ENCODE measurements around the gene SEC23A.
"Not testable (repeated sequence)": the region's sequence is repeated elsewhere in the genome, so short reads cannot be mapped to it uniquely, and the experiment has no call there.

Gene SEC23A

DNA sequence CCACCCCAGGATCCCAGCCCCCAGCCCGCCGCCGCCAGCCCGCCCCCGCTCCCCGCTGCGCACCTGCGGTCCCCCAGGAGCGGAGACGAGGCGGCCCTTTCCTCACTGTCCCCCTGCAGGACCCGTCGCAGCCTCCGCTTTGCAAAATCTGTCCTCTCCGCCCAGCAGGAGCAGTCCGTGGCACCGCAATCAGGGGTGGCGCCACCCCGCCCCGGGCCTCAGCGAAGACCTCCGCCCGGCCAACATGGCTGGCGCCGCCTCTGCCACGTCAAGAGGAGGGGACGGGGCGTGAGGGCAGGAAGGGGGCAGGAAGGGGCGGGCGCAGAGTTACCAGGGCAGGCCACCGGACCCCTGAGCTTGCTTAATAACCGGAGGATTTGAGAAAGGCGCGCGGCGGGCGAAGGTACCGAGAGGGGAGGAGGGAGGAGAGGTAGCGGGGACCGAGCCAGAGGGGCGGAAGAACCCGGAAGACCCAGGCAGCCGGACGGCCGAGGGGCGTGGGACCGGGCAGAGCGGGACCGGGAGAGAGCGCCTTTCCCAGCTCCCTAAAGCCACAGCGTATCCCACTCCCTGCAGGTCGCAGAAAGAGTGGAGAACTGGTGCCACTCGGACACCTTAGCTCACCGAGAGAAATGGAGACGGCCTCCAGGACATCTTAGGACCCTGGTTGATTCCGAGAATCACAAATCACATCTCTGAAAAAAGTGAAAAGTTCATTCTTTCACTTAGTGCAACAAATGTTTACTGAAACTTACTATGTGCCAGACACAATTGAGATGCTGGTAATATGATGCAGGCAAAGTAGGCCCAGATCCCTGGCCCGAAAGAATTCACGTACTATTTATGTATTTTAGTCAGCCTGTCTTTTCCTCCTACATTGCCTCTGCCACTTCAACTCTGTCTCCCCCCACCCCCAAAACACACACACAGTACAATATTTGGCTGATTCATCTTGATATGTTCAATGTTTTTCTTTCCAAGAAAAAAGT is at the start of gene SEC23A:
TSS of gene SEC23A (minus strand) at position 267 of the 989 bp plus-strand sequence. CDS start 7,117 bp downstream, outside the sequence.
- DNase-seq (ENCODE audit: low read depth in 2 of 2) = peak; percentile 58 to 78

DNA sequence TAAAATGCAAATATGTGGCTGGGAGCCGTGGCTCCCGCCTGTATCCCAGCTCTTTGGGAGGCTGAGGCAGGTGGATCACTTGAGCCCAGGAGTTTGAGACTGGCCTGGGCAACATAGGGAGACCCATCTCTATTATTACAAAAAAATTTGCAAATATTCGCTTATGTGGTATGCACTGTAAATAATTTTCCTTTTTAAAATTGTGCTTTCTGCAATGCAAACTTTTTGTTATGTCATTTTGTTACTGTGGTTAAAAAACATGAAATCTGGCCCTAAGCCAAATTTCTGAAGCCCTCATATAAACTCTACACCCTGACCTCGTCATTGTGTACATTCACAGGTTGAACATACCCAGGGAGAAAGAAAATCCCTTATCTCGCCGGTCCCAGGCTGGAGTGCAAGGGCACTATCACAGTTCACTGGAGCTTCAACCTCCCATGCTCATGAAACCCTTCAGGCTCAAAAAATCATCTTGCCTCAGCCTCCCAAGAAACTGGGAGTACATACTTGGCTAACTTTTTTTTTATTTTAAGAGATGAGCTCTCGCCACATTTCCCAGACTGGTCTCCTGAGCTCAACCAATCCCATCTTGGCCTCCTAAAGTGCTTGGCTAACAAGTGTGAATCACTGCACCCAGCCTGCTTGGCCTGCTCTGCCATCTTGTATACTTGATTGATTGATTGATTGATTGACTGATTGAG is 42.4 kb upstream of the SEC23A start:
- no peak for DNase-seq (ENCODE audit: low read depth in 2 of 2)

DNA sequence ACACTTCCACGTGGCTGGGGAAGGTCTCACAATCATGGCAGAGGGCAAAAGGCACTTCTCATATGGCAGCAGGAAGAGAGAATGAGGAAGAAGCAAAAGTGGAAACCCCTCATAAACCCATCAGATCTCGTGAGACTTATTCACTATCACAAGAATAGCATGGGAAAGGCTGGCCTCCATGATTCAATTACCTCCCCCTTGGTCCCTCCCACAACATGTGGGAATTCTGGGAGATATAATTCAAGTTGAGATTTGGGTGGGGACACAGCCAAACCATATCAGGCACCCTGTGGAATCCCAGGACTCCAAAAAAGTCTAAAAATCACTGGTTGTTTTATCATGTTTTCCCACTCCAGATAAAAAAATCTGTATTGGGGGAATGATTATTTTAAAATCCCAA is 40.2 kb upstream of the SEC23A start:
- DNase-seq (ENCODE audit: low read depth in 2 of 2) = not testable (repeated sequence)

DNA sequence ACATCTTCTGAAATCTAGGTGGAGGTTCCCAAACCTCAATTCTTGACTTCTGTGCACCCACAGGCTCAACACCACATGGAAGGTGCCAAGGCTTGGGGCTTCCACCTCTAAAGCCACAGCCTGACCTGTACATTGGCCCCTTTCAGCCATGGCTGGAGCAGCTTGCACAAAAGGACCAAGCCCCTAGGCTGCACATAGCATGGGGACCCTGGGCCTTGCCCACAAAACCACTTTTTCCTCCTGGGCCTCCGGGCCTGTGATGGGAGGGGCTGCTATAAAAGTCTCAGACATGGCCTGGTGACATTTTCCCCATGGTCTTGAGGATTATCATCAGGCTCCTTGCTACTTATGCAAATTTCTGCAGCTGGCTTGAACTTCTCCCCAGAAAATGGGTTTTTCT is 38.6 kb upstream of the SEC23A start:
- DNase-seq (ENCODE audit: low read depth in 2 of 2) = not testable (repeated sequence)

DNA sequence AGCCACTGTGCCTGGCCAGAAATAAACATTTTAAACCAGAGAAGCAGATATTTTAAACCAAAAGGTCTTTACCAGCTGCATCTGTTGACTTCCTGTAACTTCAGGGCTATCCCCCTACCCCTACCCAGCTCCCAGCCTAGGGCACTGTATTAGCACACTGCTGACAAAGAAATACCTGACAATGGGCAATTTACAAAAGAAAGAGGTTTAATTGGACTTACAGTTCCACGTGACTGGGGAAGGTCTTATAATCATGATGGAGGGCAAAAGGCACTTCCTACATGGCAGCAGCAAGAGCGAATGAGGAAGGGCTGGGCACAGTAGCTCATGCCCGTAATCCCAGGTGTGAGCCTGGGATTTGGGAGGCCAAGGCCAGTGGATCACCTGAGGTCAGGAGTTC is 37.1 kb upstream of the SEC23A start:
- DNase-seq (ENCODE audit: low read depth in 2 of 2) = no peak

DNA sequence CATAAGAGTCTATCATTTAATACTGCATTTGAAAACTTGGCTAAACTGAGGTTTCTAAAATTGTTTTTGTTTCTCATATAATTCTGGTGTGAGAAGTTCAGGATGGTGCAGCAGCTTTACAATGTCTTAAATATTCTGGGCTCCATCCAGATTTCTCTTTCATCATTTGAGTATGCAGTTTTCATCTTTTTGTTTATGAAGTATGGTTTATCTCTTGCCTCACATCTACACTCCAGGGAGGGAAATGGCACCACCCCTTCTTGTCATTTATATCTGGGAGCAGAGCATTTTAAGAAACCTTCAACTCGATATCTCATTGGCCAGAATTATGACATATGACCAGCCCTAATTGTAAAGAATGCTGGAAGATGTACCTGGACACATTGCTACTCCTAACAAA is 35.4 kb upstream of the SEC23A start:
- DNase-seq (ENCODE audit: low read depth in 2 of 2) = no peak

DNA sequence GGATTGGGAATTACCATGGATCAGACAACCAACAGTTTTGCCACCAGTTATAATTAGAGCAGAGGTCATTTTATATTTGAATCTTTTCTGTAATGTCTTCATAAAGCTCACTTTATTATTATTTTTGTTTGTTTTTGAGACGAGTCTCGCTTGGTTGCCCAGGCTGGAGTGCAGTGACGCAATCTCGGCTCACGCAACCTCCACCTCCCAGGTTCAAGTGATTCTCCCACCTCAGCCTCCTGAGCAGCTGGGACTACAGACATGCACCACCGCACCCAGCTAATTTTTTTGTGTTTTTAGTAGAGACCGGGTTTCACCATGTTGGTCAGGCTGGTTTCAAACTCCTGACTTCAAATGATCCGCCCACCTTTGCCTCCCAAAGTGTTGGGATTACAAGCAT is 34.8 kb upstream of the SEC23A start:
- not testable (repeated sequence) for DNase-seq (ENCODE audit: low read depth in 2 of 2)

DNA sequence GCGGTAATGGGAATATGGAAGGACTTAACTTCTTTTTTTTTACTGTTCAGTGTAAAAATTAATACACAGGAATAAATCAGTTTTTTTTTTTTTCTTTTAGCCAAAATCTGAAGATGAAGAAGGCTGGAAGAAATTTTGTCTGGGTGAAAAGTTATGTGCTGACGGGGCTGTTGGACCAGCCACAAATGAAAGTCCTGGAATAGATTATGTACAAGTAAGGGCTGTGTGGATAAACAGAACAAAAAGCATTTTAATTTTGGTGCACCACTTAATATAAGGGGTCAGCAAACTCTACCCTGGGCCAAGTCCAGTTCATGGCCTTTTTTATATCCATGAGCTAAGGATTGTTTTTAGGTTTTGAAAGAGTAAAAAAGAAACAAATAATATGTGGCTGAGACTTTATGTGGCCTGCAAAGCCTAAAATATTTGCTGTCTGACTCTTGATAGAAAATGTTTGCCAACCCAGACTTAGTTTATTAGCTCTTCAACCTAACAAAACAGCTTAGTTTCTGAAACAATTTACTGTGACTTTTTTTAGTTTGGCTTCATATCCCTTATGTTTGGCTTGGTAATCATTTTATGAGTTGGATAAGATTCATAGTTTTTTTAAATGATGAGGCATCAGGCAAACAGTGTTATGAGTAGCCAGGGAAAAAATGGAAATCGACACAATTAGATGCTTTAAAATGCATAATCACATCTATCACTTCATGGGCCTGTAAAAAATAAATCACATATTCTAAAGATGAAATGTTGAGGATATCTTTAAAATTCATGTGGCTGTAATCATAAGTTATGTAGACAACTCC is 19.5 kb upstream of the SEC23A start:
- DNase-seq (ENCODE audit: low read depth in 2 of 2) = no peak

DNA sequence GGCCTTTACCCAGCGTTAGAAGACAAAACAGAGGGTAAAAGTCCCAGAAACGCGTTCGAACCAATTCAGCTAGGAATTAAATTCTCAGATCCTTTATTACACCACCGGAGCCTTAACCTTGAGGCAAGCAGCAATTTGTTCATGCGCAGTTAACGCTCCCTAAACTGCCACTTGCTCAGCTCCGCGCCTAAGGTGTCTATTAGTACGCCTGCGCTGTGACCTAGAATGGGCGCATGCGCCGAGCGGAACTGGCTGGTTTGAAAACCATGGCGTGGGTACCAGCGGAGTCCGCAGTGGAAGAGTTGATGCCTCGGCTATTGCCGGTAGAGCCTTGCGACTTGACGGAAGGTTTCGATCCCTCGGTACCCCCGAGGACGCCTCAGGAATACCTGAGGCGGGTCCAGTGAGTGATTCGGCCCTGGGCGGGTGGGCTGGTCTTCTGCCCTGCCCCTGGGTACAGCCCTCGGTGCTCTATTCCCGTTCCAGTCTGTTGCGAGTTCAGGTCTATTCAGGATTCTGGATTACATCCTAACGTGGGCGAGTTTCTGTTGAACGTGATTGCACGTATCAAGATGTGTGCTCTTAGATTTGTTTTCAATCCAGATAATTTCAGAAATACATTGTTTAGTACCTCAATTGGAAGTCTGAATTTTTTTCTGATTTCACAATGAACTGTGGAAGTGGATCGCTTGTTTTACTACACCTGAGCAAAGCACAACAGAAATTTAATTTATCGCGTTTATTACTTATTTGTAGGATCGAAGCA is 11.2 kb upstream of the SEC23A start, which contains the start of gene GEMIN2:
TSS of gene GEMIN2 (plus strand) at position 251 of the 766 bp plus-strand sequence. CDS start at position 267, 16 bp downstream.
- peak; percentile 87 to 91 for DNase-seq (ENCODE audit: low read depth in 2 of 2)

DNA sequence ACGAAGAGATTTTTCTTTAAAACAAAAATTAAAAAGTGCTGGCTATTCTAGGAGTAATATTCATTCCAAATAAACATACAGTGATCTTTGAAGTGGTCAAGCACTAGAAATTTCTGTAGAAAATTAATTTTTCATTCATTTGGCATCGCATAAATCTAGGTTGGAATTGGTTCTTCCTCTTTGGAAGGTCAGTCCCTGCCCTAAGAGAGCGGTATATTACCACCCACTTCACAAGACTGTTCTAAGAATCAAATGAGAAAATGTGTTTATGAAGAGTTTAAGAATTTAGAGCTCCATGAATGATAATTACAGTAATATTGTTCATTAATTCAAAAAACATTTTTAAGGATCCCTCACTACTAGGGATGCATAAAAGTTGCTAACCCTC is 10.6 kb upstream of the SEC23A start:
- no peak for DNase-seq (ENCODE audit: low read depth in 2 of 2)

DNA sequence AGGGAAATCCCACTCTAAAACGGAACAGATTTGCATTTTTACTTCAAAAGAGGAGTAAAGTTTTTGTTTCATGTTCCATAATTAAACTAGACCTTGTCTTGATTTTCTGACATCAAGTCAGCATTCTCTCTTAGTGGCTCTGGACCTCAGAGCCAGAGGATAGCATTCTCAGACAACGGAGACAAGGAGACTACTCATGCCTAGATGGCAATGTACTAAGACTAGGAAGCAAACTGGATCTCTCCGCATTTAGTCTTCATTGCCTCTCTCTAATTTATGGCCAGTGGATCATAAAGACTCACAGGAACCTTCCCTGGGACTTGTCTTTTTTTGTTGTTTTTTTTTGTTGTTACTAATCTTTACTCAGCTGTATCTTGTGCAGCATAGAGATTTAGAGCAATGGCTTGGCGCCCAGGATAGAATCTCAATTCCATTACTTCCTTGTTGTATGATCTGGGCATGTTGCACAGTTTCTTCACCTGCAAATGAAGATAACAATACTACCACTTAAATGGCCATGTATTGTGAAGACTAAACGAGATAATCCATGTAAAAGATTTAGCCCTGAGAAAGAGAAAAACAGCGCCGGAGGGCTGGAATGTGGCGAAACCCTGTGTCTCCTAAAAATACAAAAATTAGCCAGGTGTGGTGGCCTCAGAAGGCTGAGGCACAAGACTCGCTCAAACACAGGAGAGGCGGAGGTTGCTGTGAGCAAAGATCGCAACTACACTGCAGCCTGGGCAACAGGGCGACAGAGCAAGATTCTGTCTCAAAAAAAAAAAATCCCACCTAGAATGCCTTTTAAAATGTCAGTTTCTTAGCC is 7.1 kb upstream of the SEC23A start:
- DNase-seq (ENCODE audit: low read depth in 2 of 2) = no peak

DNA sequence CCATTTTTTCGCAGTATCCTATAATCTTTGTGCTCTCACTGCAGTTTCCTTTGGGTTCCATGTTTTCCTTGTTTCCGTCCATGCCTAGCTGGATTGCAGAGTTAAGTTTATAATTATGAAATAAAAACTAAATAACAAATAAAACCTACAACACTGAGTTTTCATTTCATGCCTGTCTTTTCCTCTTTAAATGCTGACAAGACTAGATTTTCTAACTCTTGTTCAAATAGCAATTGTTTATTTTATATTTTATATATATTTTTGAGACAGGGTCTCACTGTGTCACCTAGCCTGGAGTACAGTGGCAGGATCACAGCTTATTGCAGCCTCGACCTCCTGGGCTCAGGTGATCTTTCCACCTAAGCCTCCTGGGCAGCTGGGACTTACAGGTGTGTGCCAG is 5.8 kb upstream of the SEC23A start:
- DNase-seq (ENCODE audit: low read depth in 2 of 2) = no peak

DNA sequence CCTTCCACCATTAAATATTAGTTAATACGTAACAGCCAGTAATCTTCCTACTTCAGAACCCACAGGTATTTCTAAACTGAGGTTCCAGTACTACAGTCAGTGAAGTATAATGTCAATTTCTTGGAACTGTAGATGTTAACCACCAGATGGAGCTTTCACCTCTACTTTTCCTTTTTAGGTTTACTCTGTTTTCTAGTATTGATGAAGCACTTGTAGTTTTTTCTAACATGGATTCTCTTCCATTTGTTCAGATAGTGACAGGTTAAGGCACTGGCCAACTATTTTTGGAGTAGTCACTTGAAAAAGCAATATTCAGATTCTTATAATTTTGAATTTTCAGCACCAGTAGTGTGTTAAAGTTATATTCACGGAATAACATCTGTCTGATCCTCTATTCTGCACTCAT is 4.6 kb upstream of the SEC23A start:
- no peak for DNase-seq (ENCODE audit: low read depth in 2 of 2)

DNA sequence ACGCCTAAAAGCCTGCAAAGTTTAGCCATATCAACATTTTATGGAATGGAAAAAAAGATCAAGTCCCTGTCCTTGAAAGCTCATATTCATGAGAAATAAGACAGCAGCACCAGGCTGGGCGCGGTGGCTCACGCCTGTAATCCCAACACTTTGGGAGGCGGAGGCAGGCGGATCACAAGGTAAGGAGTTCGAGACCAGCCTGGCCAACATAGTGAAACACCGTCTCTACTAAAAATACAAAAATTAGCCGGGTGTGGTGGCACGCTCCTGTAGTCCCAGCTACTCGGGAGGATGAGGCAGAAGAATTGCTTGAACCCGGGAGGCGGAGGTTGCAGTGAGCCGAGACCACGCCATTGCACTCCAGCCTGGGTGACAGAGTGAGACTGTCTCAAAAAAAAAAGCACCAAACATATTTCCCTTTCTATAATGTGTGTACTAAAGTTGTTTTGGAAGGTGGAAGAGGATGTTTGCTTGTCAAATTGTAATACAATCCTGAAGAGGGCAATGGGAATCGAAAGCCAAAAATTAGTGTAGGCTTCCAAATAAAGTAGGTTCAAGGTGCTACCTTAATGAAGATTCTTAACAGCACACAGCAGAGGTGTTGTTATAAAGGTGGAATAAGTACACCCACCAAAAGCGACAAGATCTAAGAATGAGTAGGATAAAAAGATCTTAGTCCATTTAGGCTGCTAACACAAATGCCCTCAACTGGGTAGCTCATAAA is 1.2 kb upstream of the SEC23A start:
- DNase-seq (ENCODE audit: low read depth in 2 of 2) = not testable (repeated sequence)

DNA sequence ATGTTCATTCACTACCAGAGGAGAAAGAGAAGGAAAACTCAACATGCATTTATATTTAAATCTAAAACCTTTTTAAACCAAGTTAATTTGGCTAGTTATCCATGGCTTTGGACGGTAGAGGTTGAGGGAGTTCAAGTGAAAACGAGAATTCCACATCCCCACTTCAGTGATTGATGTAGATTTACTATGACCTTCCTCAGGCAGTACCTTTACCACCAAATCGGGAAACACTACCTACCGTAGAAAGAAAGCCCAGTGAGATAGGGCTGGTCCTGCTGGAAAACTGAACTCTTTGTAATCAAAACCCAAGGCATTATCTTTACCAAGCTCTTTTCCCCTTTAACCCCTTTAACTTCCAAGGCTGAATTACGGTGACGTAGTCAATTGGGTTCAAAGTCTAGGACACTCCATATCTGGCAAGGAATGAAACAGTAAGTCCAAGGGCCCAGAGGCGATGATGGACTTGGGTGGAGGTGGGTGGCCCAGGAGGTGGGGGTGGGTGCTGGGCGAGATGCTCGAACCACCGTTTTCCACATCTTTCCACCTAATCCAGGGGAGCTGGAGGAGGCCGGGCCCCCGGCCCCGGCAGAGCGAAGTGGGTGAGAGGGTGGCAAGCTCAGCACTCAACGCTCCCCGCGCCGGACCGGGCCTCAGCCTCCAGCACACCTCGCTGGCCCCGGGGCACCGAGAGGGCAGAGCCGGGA is 618 bp downstream of the SEC23A start:
- DNase-seq (ENCODE audit: low read depth in 2 of 2) = no peak

DNA sequence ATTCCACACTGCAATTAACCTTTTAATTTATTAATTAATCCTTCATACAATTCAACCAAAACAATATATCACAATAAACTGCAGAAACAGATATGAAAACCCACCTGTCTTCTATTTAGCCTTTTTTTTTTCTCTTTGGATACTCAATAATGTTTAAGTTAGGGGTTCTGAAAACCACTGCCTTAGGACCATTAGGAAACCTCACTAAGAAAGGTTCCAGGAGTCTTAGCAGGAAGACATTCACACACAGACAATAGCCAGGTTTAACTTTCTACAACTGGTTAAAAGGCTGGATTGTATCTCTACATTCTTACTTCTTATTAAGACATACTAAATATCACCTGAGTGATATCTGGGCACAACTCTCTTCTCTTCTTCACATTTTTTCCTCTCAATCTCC is 3.3 kb downstream of the SEC23A start:
- no peak for DNase-seq (ENCODE audit: low read depth in 2 of 2)

DNA sequence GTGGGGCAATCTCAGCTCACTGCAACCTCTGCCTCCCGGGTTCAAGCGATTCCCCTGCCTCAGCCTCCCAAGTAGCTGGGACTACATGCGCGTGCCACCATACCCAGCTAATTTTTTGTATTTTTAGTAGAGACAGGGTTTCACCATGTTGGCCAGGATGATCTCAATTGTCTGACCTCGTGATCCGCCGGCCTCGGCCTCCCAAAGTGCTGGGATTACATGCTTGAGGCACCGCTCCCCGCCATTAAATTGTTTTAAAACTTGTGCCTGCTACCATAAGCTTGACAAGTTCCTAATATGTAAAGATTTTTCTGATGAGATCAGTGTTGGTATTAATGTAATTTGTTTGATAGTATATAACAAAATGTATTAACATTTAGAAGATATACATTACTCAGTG is 3.8 kb downstream of the SEC23A start:
- not testable (repeated sequence) for DNase-seq (ENCODE audit: low read depth in 2 of 2)

DNA sequence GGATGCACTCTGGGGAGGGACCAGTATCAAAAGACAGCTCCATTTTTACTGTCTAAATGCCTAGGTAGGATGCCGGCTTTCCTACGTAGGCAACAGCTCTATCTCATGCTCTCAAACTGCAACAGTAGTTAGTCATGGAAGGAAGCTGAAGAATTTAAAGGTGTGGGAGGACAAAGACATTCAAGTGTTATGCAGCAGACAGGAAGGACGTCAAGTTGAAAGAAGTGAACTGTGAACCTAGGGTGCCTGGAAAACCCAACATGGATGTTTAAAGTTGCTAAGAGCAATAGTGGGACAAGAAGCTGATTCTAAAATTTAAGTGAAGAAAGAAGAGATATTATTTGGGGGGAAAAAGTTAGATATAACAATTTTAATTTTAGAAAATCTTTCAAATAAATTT is 5.9 kb downstream of the SEC23A start:
- no peak for DNase-seq (ENCODE audit: low read depth in 2 of 2)

DNA sequence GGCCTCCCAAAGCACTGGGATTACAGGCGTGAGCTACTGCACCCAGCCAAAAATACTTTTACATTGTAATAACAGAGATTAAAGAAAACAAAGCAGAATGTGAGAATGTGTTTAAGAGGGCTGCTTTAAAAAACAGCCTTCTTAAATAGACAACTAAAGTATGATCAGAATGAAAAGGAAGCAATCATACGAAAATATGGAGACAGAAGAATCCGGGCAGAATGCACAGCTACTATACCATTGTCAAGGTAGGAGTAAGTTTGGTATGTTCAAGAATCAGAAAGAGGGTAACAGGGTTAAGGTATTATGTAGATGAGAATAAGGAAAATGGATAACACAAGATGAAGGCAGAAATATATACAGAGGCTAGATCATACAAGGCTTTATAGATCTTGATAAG is 8.5 kb downstream of the SEC23A start:
- no peak for DNase-seq (ENCODE audit: low read depth in 2 of 2)
